Mesendoderm (in vitro differentiated cells): Measurements from ENCODE around the gene KLHL34.

ENCODE experiments used
- DNase-seq: peaks from one replicate; pipeline ENCODE4 v3.0.0; 2013
- H2AK5ac ChIP-seq: 2 replicates; pipeline ENCODE4 v1.6.1; 2013; ENCODE audit warnings: low read length, inconsistent platforms
- H2BK120ac ChIP-seq: 2 replicates; pipeline ENCODE4 v1.6.1; 2013; ENCODE audit warnings: low read depth, mild to moderate bottlenecking, low read length, moderate library complexity, mixed read lengths
- H2BK15ac ChIP-seq: replicated peaks from 2 replicates; pipeline ENCODE4 v1.6.1; 2013; ENCODE audit warnings: low read depth, mild to moderate bottlenecking, moderate library complexity
- H2BK5ac ChIP-seq: 2 replicates; pipeline ENCODE4 v1.6.1; 2013; ENCODE audit warnings: low read length, inconsistent platforms
- H3K18ac ChIP-seq: 2 replicates; pipeline ENCODE4 v1.6.1; 2013; ENCODE audit warnings: mild to moderate bottlenecking, low read length, mixed read lengths
- H3K23ac ChIP-seq: one replicate; pipeline ENCODE4 v1.6.1; 2013; ENCODE audit warnings: low read length
- H3K27ac ChIP-seq: 2 replicates; pipeline ENCODE4 v1.5.1; 2013; ENCODE audit warnings: low read depth, mild to moderate bottlenecking, inconsistent platforms, low read length, moderate library complexity
- H3K27me3 ChIP-seq: 2 replicates; pipeline ENCODE4 v1.6.1; 2013; ENCODE audit warnings: low read length, control low read depth, mild to moderate bottlenecking, inconsistent platforms; ENCODE audit not compliant: insufficient read depth, poor library complexity
- H3K36me3 ChIP-seq: 2 replicates; pipeline ENCODE4 v1.6.1; 2013; ENCODE audit warnings: low read length, inconsistent platforms; ENCODE audit not compliant: control insufficient read depth, insufficient read depth
- H3K4ac ChIP-seq: one replicate; pipeline ENCODE4 v1.6.1; 2013; ENCODE audit warnings: low read depth, mild to moderate bottlenecking, low read length, moderate library complexity
- H3K4me1 ChIP-seq: 2 replicates; pipeline ENCODE4 v1.6.1; 2013; ENCODE audit warnings: low read depth, low read length, inconsistent platforms; ENCODE audit not compliant: control insufficient read depth
- H3K4me2 ChIP-seq: 2 replicates; pipeline ENCODE4 v1.6.1; 2013; ENCODE audit warnings: low read length
- H3K4me3 ChIP-seq: 2 replicates; pipeline ENCODE4 v1.5.1; 2013; ENCODE audit warnings: mild to moderate bottlenecking, low read length
- H3K56ac ChIP-seq: one replicate; pipeline ENCODE4 v1.6.1; 2013; ENCODE audit warnings: low read length
- H3K79me1 ChIP-seq: 2 replicates; pipeline ENCODE4 v1.6.1; 2013; ENCODE audit warnings: low read length, inconsistent platforms
- H3K79me2 ChIP-seq: 2 replicates; pipeline ENCODE4 v1.6.1; 2013; ENCODE audit warnings: mild to moderate bottlenecking, low read length; ENCODE audit not compliant: control insufficient read depth, insufficient read depth
- H3K9ac ChIP-seq: 2 replicates; pipeline ENCODE4 v1.6.1; 2013; ENCODE audit warnings: low read length, inconsistent platforms
- H4K5ac ChIP-seq: one replicate; pipeline ENCODE4 v1.6.1; 2013; ENCODE audit warnings: low read length
- H4K8ac ChIP-seq: one replicate; pipeline ENCODE4 v1.6.1; 2013; ENCODE audit warnings: low read depth, mild to moderate bottlenecking, control low read depth, low read length, moderate library complexity
- WGBS: extraction: QIAGEN DNeasy Blood & Tissue Kit; methylation state at CpG from one replicate; pipeline ENCODE4 v1.1.7; 2013; ENCODE audit warnings: low lambda C conversion rate, missing lambda C conversion rate; ENCODE audit not compliant: insufficient coverage; ENCODE audit errors: extremely low coverage; 5-methylcytosine and 5-hydroxymethylcytosine counted together

The KLHL34 gene

DNA sequence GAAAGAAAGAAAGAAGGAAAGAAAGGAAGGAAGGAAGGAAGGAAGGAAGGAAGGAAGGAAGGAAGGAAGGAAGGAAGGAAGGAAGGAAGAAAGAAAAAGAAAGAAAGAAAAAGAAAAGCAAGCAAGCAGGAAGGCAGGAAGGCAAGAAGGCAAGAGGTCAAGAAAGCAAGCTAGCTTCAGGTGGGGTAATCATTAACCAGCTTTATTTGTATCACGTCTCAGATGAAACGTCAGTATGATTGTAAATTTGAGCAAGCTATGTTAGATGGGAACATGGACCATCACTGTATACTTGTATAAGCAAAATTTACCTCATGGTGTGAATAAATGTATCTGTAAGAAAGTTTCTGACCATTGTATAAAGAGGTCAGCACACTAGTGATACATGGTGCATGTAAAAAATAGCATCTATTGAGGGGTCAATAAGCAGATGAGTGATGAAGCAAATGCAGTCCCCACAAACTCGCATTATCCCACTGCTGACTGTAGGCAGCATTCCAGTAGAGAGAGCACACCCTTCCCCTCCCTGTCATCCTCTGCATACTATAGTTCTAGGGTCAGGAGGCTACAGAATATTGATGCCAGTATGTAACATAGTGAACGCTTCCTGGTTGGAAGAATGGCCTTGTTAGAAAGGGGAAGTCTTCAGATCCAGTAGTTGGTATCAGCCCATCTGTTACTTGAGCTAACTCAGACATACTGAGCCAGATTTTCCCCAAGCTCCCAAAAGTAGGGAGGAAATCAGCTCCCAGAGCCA is 16.5 kb upstream of the KLHL34 start:
- Histone ChIP-seq H3K4me2 (no peak overlapping the region), H3K9ac (no peak overlapping the region), H3K18ac (no peak overlapping the region), H3K36me3 (no peaks in the 10 kb centered on the region), H2BK5ac (no peak overlapping the region), H3K79me1 (no peaks in the 10 kb centered on the region), H2AK5ac (no peak overlapping the region), H4K8ac (no peak overlapping the region), H3K4me1 (no peaks in the 10 kb centered on the region), H4K5ac (no peak overlapping the region), H2BK15ac (no peak overlapping the region), H3K56ac (no peak overlapping the region), H2BK120ac (no peak overlapping the region), H3K27me3 (no peaks in the 10 kb centered on the region), H3K27ac (no peak overlapping the region), H3K23ac (no peak overlapping the region), H3K4me3 (no peak overlapping the region), H3K4ac (no peak overlapping the region), H3K79me2 (no peaks in the 10 kb centered on the region)
- DNase-seq: no peak
- no CpG with 5 or more reads among the region's 4 CpGs for WGBS

DNA sequence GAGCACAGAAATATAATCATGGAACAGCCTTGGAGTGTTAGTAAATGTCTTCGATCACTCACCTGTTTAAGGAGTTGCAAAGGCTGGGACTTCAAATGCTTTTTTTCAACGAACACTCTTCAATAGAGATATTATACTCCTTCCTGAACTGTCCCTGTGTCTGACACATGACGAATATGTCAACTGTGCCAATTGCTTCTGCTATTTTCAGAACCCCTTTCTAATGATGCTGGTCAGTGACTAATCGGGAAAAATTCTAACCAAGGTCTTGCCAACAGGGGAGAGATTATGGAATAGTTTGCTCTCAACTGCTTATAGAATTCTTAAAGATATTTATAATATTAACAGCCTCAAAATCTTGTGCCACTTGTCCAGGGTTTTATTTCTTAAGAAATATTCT is 8.5 kb upstream of the KLHL34 start:
- Histone ChIP-seq H2BK120ac (no peak overlapping the region), H3K4me3 (no peak overlapping the region), H3K27ac (no peak overlapping the region), H3K56ac (no peak overlapping the region), H2BK15ac (no peak overlapping the region), H3K4me2 (no peak overlapping the region), H3K36me3 (no peaks in the 10 kb centered on the region), H2AK5ac (no peak overlapping the region), H3K27me3 (no peaks in the 10 kb centered on the region), H3K79me1 (no peaks in the 10 kb centered on the region), H3K23ac (no peak overlapping the region), H3K4ac (no peak overlapping the region), H3K9ac (no peak overlapping the region), H3K4me1 (no peaks in the 10 kb centered on the region), H4K8ac (no peak overlapping the region), H4K5ac (no peak overlapping the region), H3K18ac (no peak overlapping the region), H3K79me2 (no peaks in the 10 kb centered on the region), H2BK5ac (no peak overlapping the region)
- no CpG with 5 or more reads among the region's 4 CpGs for WGBS
- DNase-seq: no peak

- no peak overlapping the region for H3K56ac ChIP-seq
- no peaks in the 10 kb centered on the region for H3K79me2 ChIP-seq
- no peak overlapping the region for H2BK120ac ChIP-seq
- no peaks in the 10 kb centered on the region for H3K79me1 ChIP-seq
- H3K27ac ChIP-seq: no peak overlapping the region
- no peak overlapping the region for H3K4ac ChIP-seq
- no peak overlapping the region for H3K18ac ChIP-seq
- H3K9ac ChIP-seq: no peak overlapping the region
- H3K23ac ChIP-seq: no peak overlapping the region
- no peak overlapping the region for H3K4me2 ChIP-seq
- no peak overlapping the region for H4K5ac ChIP-seq
- H3K4me1 ChIP-seq: no peaks in the 10 kb centered on the region
- DNase-seq: no peak
- no peak overlapping the region for H4K8ac ChIP-seq
- no peak overlapping the region for H2AK5ac ChIP-seq
- H3K36me3 ChIP-seq: no peaks in the 10 kb centered on the region
- no peak overlapping the region for H3K4me3 ChIP-seq
- no CpG with 5 or more reads among the region's 4 CpGs for WGBS
- H2BK5ac ChIP-seq: no peak overlapping the region
- no peak overlapping the region for H2BK15ac ChIP-seq
- H3K27me3 ChIP-seq: no peaks in the 10 kb centered on the region
Observed at GRCh38 chrX:21666252-21666651, 8.1 kb upstream of the KLHL34 start.

GRCh38 chrX:21662761-21663160 is 4.6 kb upstream of the KLHL34 start:
- no peak overlapping the region for H2BK15ac ChIP-seq
- H3K9ac ChIP-seq: no peak overlapping the region
- no peak overlapping the region for H2BK120ac ChIP-seq
- DNase-seq: no peak
- no peak overlapping the region for H3K4me2 ChIP-seq
- no peak overlapping the region for H3K23ac ChIP-seq
- no peaks in the 10 kb centered on the region for H3K4me1 ChIP-seq
- H3K56ac ChIP-seq: no peak overlapping the region
- no peak overlapping the region for H3K27ac ChIP-seq
- H3K4ac ChIP-seq: no peak overlapping the region
- H3K4me3 ChIP-seq: no peak overlapping the region
- H3K79me1 ChIP-seq: no peaks in the 10 kb centered on the region
- no CpG with 5 or more reads among the region's 4 CpGs for WGBS
- no peak overlapping the region for H2BK5ac ChIP-seq
- H3K27me3 ChIP-seq: no peaks in the 10 kb centered on the region
- H3K79me2 ChIP-seq: no peaks in the 10 kb centered on the region
- H3K18ac ChIP-seq: no peak overlapping the region
- H2AK5ac ChIP-seq: no peak overlapping the region
- no peaks in the 10 kb centered on the region for H3K36me3 ChIP-seq
- H4K8ac ChIP-seq: no peak overlapping the region
- H4K5ac ChIP-seq: no peak overlapping the region

DNA sequence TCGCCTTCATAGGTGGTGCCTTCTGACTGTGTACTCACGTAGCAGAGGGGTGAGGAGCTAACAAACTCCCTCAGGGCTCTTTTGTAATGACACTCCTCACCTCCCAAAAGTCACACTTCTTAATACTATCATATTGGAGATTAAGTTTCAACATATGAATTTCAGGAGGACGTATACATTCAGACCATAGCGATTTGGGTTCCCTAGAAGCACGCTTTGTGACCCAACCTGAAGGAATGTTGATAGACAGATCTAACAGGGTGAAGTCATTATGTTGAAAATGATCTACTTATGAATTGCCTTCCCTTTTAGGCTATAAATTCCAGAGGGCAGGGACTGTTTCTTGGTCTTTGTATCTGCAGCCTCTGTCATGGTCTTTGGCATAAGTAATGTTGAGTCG is 3.2 kb upstream of the KLHL34 start:
- Histone ChIP-seq H3K79me2 (no peaks in the 10 kb centered on the region), H3K27me3 (no peaks in the 10 kb centered on the region), H3K4me2 (no peak overlapping the region), H2BK15ac (no peak overlapping the region), H3K4me1 (no peaks in the 10 kb centered on the region), H3K79me1 (no peaks in the 10 kb centered on the region), H3K4ac (no peak overlapping the region), H4K5ac (no peak overlapping the region), H3K27ac (no peak overlapping the region), H2BK120ac (no peak overlapping the region), H2BK5ac (no peak overlapping the region), H3K9ac (no peak overlapping the region), H3K36me3 (no peaks in the 10 kb centered on the region), H3K18ac (no peak overlapping the region), H3K4me3 (no peak overlapping the region), H3K56ac (no peak overlapping the region), H3K23ac (no peak overlapping the region), H4K8ac (no peak overlapping the region), H2AK5ac (no peak overlapping the region)
- WGBS: no CpG with 5 or more reads among the region's 6 CpGs
- DNase-seq: no peak

DNA sequence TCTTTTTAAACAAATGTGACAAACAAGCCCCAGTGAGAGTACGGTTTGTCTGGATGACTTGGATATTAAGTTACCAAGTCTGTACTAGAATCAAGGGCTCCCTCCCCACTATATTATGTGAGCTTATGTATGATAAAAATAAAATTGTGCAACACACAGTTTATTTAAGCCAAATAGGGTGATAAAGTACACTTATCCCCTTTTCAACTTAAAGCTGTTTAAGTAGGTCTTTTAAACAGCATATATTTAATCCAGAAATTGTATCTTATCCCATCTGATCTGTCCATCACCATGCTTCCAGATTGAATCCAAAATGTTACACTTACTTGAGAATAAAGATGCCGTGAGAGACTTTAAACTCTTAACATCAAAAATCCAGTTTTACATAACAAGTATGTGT is 2.0 kb upstream of the KLHL34 start:
- no peak overlapping the region for H4K8ac ChIP-seq
- H3K79me1 ChIP-seq: no peaks in the 10 kb centered on the region
- H2AK5ac ChIP-seq: no peak overlapping the region
- WGBS: no CpG with 5 or more reads among the region's 2 CpGs
- H3K27me3 ChIP-seq: no peaks in the 10 kb centered on the region
- H3K79me2 ChIP-seq: no peaks in the 10 kb centered on the region
- H3K4me1 ChIP-seq: no peaks in the 10 kb centered on the region
- H4K5ac ChIP-seq: no peak overlapping the region
- no peak overlapping the region for H3K27ac ChIP-seq
- no peak for DNase-seq
- H2BK5ac ChIP-seq: no peak overlapping the region
- no peak overlapping the region for H3K4me3 ChIP-seq
- no peak overlapping the region for H3K4me2 ChIP-seq
- no peak overlapping the region for H3K56ac ChIP-seq
- H2BK15ac ChIP-seq: no peak overlapping the region
- H3K36me3 ChIP-seq: no peaks in the 10 kb centered on the region
- H3K9ac ChIP-seq: no peak overlapping the region
- no peak overlapping the region for H3K4ac ChIP-seq
- H3K23ac ChIP-seq: no peak overlapping the region
- H3K18ac ChIP-seq: no peak overlapping the region
- H2BK120ac ChIP-seq: no peak overlapping the region
